OCI-LY1 (cell line): Measurements from ENCODE around the gene NUDCD3.

Source experiments
- CTCF ChIP-seq: fragments of 200-600 bp; sonication (generic), shearing (Covaris generic); IDR thresholded peaks from 2 replicates; pipeline ENCODE4 v1.5.1; 2017; ENCODE audit warnings: mild to moderate bottlenecking, antibody characterized with exemption, low read length, moderate library complexity, mixed read lengths
- EZH2 ChIP-seq: fragments of 200-600 bp; sonication (generic), shearing (Covaris generic); IDR thresholded peaks from 2 replicates; pipeline ENCODE4 v1.8.0; 2017; ENCODE audit warnings: borderline replicate concordance, mixed run types, mild to moderate bottlenecking, antibody characterized with exemption, low read length, moderate library complexity, mixed read lengths

GRCh38 chr7:44382459-44383265, 107.8 kb downstream of the NUDCD3 start:
- TF ChIP-seq CTCF (no peak), EZH2 (no peak)
